Fibroblast of villous mesenchyme (primary cell): Measurements from ENCODE around the gene CDHR3. TPM values are rescaled to one million over a fixed set of nuclear protein-coding genes. Genes with fewer than 3 reads are reported as not detected.

Experiments
- DNase-seq: peaks from one replicate; pipeline ENCODE4 v3.0.0-alpha.2; 2010; ENCODE audit warnings: low read depth
- H3K4me3 ChIP-seq: 2 replicates; pipeline ENCODE4 v1.5.1; 2011; ENCODE audit warnings: low read depth, mild to moderate bottlenecking, low read length
- CTCF ChIP-seq: IDR thresholded peaks from 2 replicates; pipeline ENCODE4 v1.5.1; 2012; ENCODE audit warnings: low read depth, mild to moderate bottlenecking, low read length; ENCODE audit not compliant: insufficient read depth
- total RNA-seq: library from RNA; depleted of rRNA; stranded (reverse); fragments of >200 nt; gene quantifications from 2 replicates; pipeline ENCODE4 v1.2.3, GENCODE V29; 2012

The CDHR3 gene
- total RNA-seq, 1 donor = 9.1 TPM

DNA sequence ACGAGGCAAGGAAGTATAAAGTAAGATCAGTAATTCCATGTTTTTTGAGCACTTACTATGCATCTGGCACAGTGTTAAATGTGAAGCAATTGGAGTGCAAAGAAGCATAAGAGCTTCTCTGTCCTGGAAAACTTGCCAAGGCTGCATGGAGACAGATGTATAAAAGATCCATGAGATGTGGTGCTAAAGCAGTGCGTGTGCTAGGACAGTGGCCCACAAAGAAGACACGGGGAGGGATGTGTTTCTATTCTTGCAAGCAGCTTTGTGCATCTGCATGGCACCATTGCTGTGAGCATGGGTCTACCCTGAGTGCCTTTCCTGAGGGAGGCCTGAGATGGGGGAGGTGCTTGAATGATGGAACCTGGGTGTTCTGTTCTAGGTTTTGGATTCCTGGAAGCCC is 5.1 kb upstream of the CDHR3 start:
- no peak for TF ChIP-seq CTCF
- H3K4me3 ChIP-seq = no peak overlapping the region
- DNase-seq = no peak

- no peak for TF ChIP-seq CTCF
- DNase-seq = no peak
Observed at GRCh38 chr7:105962353-105962752, 711 bp upstream of the CDHR3 start.

DNA sequence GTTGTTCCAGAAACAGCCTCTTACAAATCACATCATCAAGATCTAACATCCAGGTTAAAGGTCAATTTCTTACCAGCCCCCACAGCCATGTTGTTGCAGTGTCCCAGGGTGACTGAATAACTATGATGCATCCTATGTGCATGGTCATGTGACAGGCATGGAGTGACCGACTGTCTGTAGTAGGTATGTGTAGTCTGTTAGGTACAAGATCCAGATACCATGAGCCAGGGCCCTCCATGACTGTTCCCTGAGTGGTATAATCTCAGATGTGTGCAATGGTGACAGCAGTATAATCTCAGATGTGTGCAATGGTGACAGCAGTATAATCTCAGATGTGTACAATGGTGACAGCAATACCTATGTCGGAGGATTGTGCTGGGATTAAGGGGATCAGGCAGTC is 8.8 kb downstream of the CDHR3 start:
- DNase-seq = no peak
- no peak for TF ChIP-seq CTCF
- no peak overlapping the region for H3K4me3 ChIP-seq

More at GRCh38 chr7:105962353-105962752, 711 bp upstream of the CDHR3 start:
- no peak overlapping the region for H3K4me3 ChIP-seq

DNA sequence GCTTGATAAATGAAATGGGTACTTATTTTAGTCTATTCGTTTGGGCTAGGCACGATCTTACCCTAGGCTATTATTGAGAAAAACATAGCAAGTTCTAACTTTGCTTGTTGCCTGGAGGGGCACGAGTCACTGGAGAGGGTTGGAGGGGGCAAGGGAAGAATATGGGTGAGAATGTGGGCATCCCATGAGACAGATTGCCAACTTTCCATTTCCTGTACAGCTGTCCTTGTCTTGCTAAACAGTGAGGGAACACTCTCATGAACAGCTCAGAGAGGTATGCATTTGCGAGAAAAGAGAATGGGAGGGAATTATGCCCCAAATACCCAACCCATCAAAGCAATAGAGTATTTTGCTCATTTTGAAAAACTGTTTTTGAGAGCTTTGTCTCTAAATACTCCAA is 9.2 kb downstream of the CDHR3 start:
- no peak for DNase-seq
- no peak overlapping the region for H3K4me3 ChIP-seq
- TF ChIP-seq CTCF = no peak

- no peak for TF ChIP-seq CTCF
- H3K4me3 ChIP-seq = no peak overlapping the region
- no peak for DNase-seq
Observed at GRCh38 chr7:105974471-105974870, 11.4 kb downstream of the CDHR3 start.

GRCh38 chr7:105975770-105976417 is 12.8 kb downstream of the CDHR3 start:
- no peak for DNase-seq
- no peak overlapping the region for H3K4me3 ChIP-seq
- TF ChIP-seq CTCF = no peak

- DNase-seq = no peak
- TF ChIP-seq CTCF = no peak
Observed at GRCh38 chr7:105976868-105977267, 13.8 kb downstream of the CDHR3 start.

More at GRCh38 chr7:105976868-105977267, 13.8 kb downstream of the CDHR3 start:
- no peak overlapping the region for H3K4me3 ChIP-seq
